CD4-positive, alpha-beta T cell (primary cell): ENCODE measurements around the gene HLA-DRB1. TPM values are rescaled to one million over a fixed set of nuclear protein-coding genes. Genes with fewer than 3 reads are reported as not detected.

Experiments
- ATAC-seq: fragments of 200-7000 bp; cut with Tn5 transposase; one replicate; pipeline ENCODE4 v1.10.0; 2022; ENCODE audit warnings: mild to moderate bottlenecking; ENCODE audit not compliant: poor library complexity
- CTCF ChIA-PET: fragments of 350-600 bp; sonication (Branson Sonifier 250); formaldehyde crosslinking; loops from one replicate; lab custom pipeline; 2021; ENCODE audit warnings: antibody characterized with exemption, inconsistent platforms; lab: Charles Lee
- POLR2A ChIA-PET: fragments of 350-600 bp; sonication (Branson Sonifier 250); formaldehyde crosslinking; loops from one replicate; lab custom pipeline; 2021; ENCODE audit warnings: antibody characterized with exemption, inconsistent platforms; lab: Charles Lee
- DNase-seq, 14 experiments: peaks; one replicate each; pipeline ENCODE4 v3.0.0-alpha.2; 2013 to 2020; ENCODE audit warnings: mixed read lengths in 2 of 14
- H3K27ac ChIP-seq, 2 donors: one replicate each; pipeline versions ENCODE4 v1.5.1 to v1.7.0; 2013; ENCODE audit warnings: low read length in 2 of 2, low read depth in 1 of 2, mild to moderate bottlenecking in 1 of 2
- H3K27me3 ChIP-seq, 2 experiments: 1 replicate in 1 of 2; 2 replicates in 1 of 2; pipeline versions ENCODE4 v1.6.1 to v1.7.0; 2013; ENCODE audit warnings: low read length in 2 of 2, control low read depth in 1 of 2, mild to moderate bottlenecking in 1 of 2, moderate library complexity in 1 of 2; ENCODE audit not compliant: insufficient read depth in 2 of 2, control insufficient read depth in 1 of 2
- H3K36me3 ChIP-seq: one replicate; pipeline ENCODE4 v1.6.1; 2013; ENCODE audit warnings: low read length, control low read depth; ENCODE audit not compliant: insufficient read depth
- H3K4me1 ChIP-seq: one replicate; pipeline ENCODE4 v1.6.1; 2013; ENCODE audit warnings: low read length, control low read depth; ENCODE audit not compliant: insufficient read depth
- H3K4me3 ChIP-seq: one replicate; pipeline ENCODE4 v1.5.1; 2013; ENCODE audit warnings: mild to moderate bottlenecking, low read length, moderate library complexity
- H3K9me3 ChIP-seq, 2 experiments: 1 replicate in 1 of 2; 2 replicates in 1 of 2; pipeline versions ENCODE4 v1.6.1 to v1.7.0; 2013; ENCODE audit warnings: low read length in 2 of 2, mild to moderate bottlenecking in 2 of 2, control low read depth in 1 of 2, moderate library complexity in 1 of 2; ENCODE audit not compliant: control insufficient read depth in 1 of 2, insufficient read depth in 1 of 2
- H3K27ac Mint-ChIP-seq: one replicate; pipeline ENCODE4 v1.8.0; 2020; ENCODE audit warnings: mixed read lengths
- H3K27me3 Mint-ChIP-seq: one replicate; pipeline ENCODE4 v1.8.0; 2021; ENCODE audit warnings: mixed read lengths
- H3K36me3 Mint-ChIP-seq: one replicate; pipeline ENCODE4 v1.8.0; 2021; ENCODE audit warnings: low read depth, mixed read lengths
- H3K4me1 Mint-ChIP-seq: one replicate; pipeline ENCODE4 v1.8.0; 2021; ENCODE audit warnings: low read depth, mixed read lengths
- H3K4me3 Mint-ChIP-seq: one replicate; pipeline ENCODE4 v1.8.0; 2020; ENCODE audit warnings: mild to moderate bottlenecking, mixed read lengths
- H3K9me3 Mint-ChIP-seq: one replicate; pipeline ENCODE4 v1.8.0; 2020; ENCODE audit warnings: mixed read lengths
- CTCF ChIP-seq: fragments of 200-600 bp; IDR thresholded peaks from one replicate; pipeline ENCODE4 v1.8.0; 2022; ENCODE audit warnings: antibody characterized with exemption, mild to moderate bottlenecking
- intact Hi-C, 2 experiments: fragments of 100-400 bp; cut with DNase I in 1 of 2; cut with micrococcal nuclease in 1 of 2; formaldehyde crosslinking; loops; one replicate each; pipeline versions ENCODE4 v1.15.1 to v1.9.0; 2023 to 2025; cut with DNase I, micrococcal nuclease
- total RNA-seq, 174 experiments: library from RNA in 2 of 174; stranded (reverse) in 2 of 174; gene quantifications; one replicate each; pipeline ENCODE4 v1.2.3 and lab custom pipeline; 2021 to 2026

HLA-DRB1 gene
- total RNA-seq, 2 experiments from 2014 or later: 31.3 to 33.6 TPM

GRCh38 chr6:32609731-32610640 is 20.3 kb upstream of the HLA-DRB1 start:
- H3K36me3 Mint-ChIP-seq: no peaks in the 10 kb centered on the region
- POLR2A ChIA-PET: no interaction called here

GRCh38 chr6:32609391-32609730 is 19.7 kb upstream of the HLA-DRB1 start:
- CTCF ChIA-PET: interaction anchor here (1.3 kb wide), 1 partner anchor 14 kb away, joined by 5 read pairs; no protein-coding TSS in a partner anchor
- no peaks in the 10 kb centered on the region for H3K36me3 Mint-ChIP-seq
- no peak overlapping the region for H3K4me3 Mint-ChIP-seq
- H3K36me3 ChIP-seq: no peaks in the 10 kb centered on the region
- POLR2A ChIA-PET: no interaction called here
- ATAC-seq (no peak), DNase-seq (no peak)
- TF ChIP-seq CTCF: no peak
- H3K27me3 Mint-ChIP-seq: no peaks in the 10 kb centered on the region
- H3K4me1 ChIP-seq: peaks cover 7% of the 10 kb centered on the region
- intact Hi-C loops: no loop called here
- H3K9me3 Mint-ChIP-seq: no peaks in the 10 kb centered on the region
- no peaks in the 10 kb centered on the region for H3K9me3 ChIP-seq
- peaks cover 4% of the 10 kb centered on the region for H3K4me1 Mint-ChIP-seq
- H3K4me3 ChIP-seq: no peak overlapping the region
- no peaks in the 10 kb centered on the region for H3K27me3 ChIP-seq
- H3K27ac Mint-ChIP-seq: no peak overlapping the region
- H3K27ac ChIP-seq: peak overlapping the region; percentile 29 to 92

More at GRCh38 chr6:32609731-32610640, 20.3 kb upstream of the HLA-DRB1 start:
- DNase-seq (peak in 10 of 14 experiments; percentile 3 to 96 (median 22)), ATAC-seq (peak; percentile 98)
- Histone ChIP-seq H3K4me1 (peaks cover 7% of the 10 kb centered on the region), H3K36me3 (no peaks in the 10 kb centered on the region), H3K27me3 (no peaks in the 10 kb centered on the region), H3K9me3 (no peaks in the 10 kb centered on the region), H3K27ac (peak overlapping the region; percentile 29 to 92), H3K4me3 (peak overlapping the region; percentile 39)
- TF ChIP-seq CTCF: no peak
- Mint-ChIP-seq H3K4me3 (no peak overlapping the region), H3K9me3 (no peaks in the 10 kb centered on the region), H3K27ac (no peak overlapping the region), H3K4me1 (no peaks in the 10 kb centered on the region), H3K27me3 (no peaks in the 10 kb centered on the region)
- intact Hi-C loops: no loop called here
- CTCF ChIA-PET: interaction anchor here (1.3 kb wide), 1 partner anchor 13 kb away, joined by 5 read pairs; no protein-coding TSS in a partner anchor

GRCh38 chr6:32608362-32608761 is 18.7 kb upstream of the HLA-DRB1 start:
- intact Hi-C loops: no loop called here
- Histone ChIP-seq H3K27ac (no peak overlapping the region), H3K27me3 (no peaks in the 10 kb centered on the region), H3K9me3 (no peaks in the 10 kb centered on the region), H3K4me1 (peaks cover 7% of the 10 kb centered on the region), H3K36me3 (no peaks in the 10 kb centered on the region), H3K4me3 (no peak overlapping the region)
- POLR2A ChIA-PET: no interaction called here
- Mint-ChIP-seq H3K27me3 (no peaks in the 10 kb centered on the region), H3K9me3 (no peaks in the 10 kb centered on the region), H3K4me3 (no peak overlapping the region), H3K4me1 (peaks cover 11% of the 10 kb centered on the region), H3K27ac (no peak overlapping the region), H3K36me3 (no peaks in the 10 kb centered on the region)
- DNase-seq: peak in 1 of 14 experiments; percentile 24
- no peak for ATAC-seq
- peak; percentile 13 for TF ChIP-seq CTCF
- CTCF ChIA-PET: no interaction called here
